Measurements from ENCODE around the gene GRK2. TPM values are rescaled to one million over a fixed set of nuclear protein-coding genes. Genes with fewer than 3 reads are reported as not detected.

The GRK2 gene
- total and polyA plus RNA-seq, 2 of the 13 experiments (the other 11 are each of a cell fraction or from before 2014, with no cell fraction given) = 31.3 to 42.4 TPM

GRCh38 chr11:67317205-67317887 is 51.1 kb downstream of the GRK2 start (continued):
- TF ChIP-seq ZNF276 (CRISPR knock-in tag; IDR thresholded peaks at IDR 0.05; ENCODE audit: low read depth) (peak; percentile 70), ZSCAN22 (CRISPR knock-in tag; IDR thresholded peaks at IDR 0.05) (no peak), MEIS2 (CRISPR knock-in tag; IDR thresholded peaks at IDR 0.05) (peak; percentile 57; the same call in 1 of the 2 replicates), ZNF160 (CRISPR knock-in tag; IDR thresholded peaks at IDR 0.05) (no peak), ZNF703 (CRISPR knock-in tag; IDR thresholded peaks at IDR 0.05; ENCODE audit: borderline replicate concordance) (no peak), PITX1 (CRISPR knock-in tag; IDR thresholded peaks at IDR 0.05) (peak; percentile 68), ZNF546 (CRISPR knock-in tag; conservative IDR thresholded peaks at IDR 0.05) (no peak), MTERF4 (CRISPR knock-in tag; IDR thresholded peaks at IDR 0.05) (no peak; the same call in 1 of the 2 replicates), WIZ (CRISPR knock-in tag; IDR thresholded peaks at IDR 0.05) (no peak), BHLHE40 (IDR thresholded peaks at IDR 0.05; ENCODE audit: low read length) (no peak), TFE3 (CRISPR knock-in tag; IDR thresholded peaks at IDR 0.05) (peak; percentile 10; the same call in 1 of the 2 replicates), ZNF780A (CRISPR knock-in tag; IDR thresholded peaks at IDR 0.05) (no peak), KDM3A (CRISPR knock-in tag; IDR thresholded peaks at IDR 0.05; ENCODE audit: low read depth) (peak; percentile 97; the same call in 1 of the 2 replicates), ZNF737 (CRISPR knock-in tag; IDR thresholded peaks at IDR 0.05; ENCODE audit: borderline replicate concordance) (peak; percentile 25; the same call in 1 of the 2 replicates), NFKBIZ (CRISPR knock-in tag; IDR thresholded peaks at IDR 0.05) (0 out of 2 replicates have a peak, but pooled peaks have one; percentile 41), SSRP1 (CRISPR knock-in tag; IDR thresholded peaks at IDR 0.05) (no peak), E2F1 (CRISPR knock-in tag; IDR thresholded peaks at IDR 0.05) (no peak; the same call in 1 of the 2 replicates), SCMH1 (CRISPR knock-in tag; IDR thresholded peaks at IDR 0.05; ENCODE audit: borderline replicate concordance) (no peak), ZNF296 (CRISPR knock-in tag; conservative IDR thresholded peaks at IDR 0.05) (no peak), TOPORS (CRISPR knock-in tag; IDR thresholded peaks at IDR 0.05) (no peak), MBNL3 (CRISPR knock-in tag; conservative IDR thresholded peaks at IDR 0.05) (no peak), HDAC6 (IDR thresholded peaks at IDR 0.05; ENCODE audit: low read depth, low read length) (no peak)

Data from HepG2 (cell line).